Neural progenitor cell (in vitro differentiated cells): Measurements from ENCODE around the gene NALCN. TPM values are rescaled to one million over a fixed set of nuclear protein-coding genes. Genes with fewer than 3 reads are reported as not detected.

Experiments
- DNase-seq: peaks from one replicate; pipeline ENCODE4 v3.0.0-alpha.2; 2016; ENCODE audit warnings: low spot score
- H2AFZ ChIP-seq: fragments of 200-600 bp; sonication (generic); replicated peaks from 2 replicates; pipeline ENCODE4 v1.6.1; 2016; ENCODE audit warnings: antibody characterized with exemption
- H3F3A ChIP-seq: fragments of 200-600 bp; sonication (generic); 2 replicates; pipeline ENCODE4 v1.6.1; 2016; ENCODE audit warnings: antibody characterized with exemption, low read depth
- H3K27ac ChIP-seq: fragments of 200-600 bp; sonication (generic); 2 replicates; pipeline ENCODE4 v1.5.1; 2016; ENCODE audit warnings: mild to moderate bottlenecking
- H3K27me3 ChIP-seq: fragments of 200-600 bp; sonication (generic); 2 replicates; pipeline ENCODE4 v1.6.1; 2016; ENCODE audit warnings: mild to moderate bottlenecking, moderate library complexity
- H3K36me3 ChIP-seq: fragments of 200-600 bp; sonication (generic); 2 replicates; pipeline ENCODE4 v1.5.1; 2016
- H3K4me1 ChIP-seq: fragments of 200-600 bp; sonication (generic); 2 replicates; pipeline ENCODE4 v1.6.1; 2016; ENCODE audit warnings: mixed run types
- H3K4me2 ChIP-seq: fragments of 200-600 bp; sonication (generic); 2 replicates; pipeline ENCODE4 v1.6.1; 2016
- H3K4me3 ChIP-seq: fragments of 200-600 bp; sonication (generic); 2 replicates; pipeline ENCODE4 v1.5.1; 2016
- H3K79me2 ChIP-seq: fragments of 200-600 bp; sonication (generic); 2 replicates; pipeline ENCODE4 v1.6.1; 2016; ENCODE audit warnings: low read depth
- H3K9ac ChIP-seq: fragments of 200-600 bp; sonication (generic); 2 replicates; pipeline ENCODE4 v1.6.1; 2016
- H3K9me3 ChIP-seq: fragments of 200-600 bp; sonication (generic); 2 replicates; pipeline ENCODE4 v1.5.1; 2016; ENCODE audit warnings: low read depth
- H4K20me1 ChIP-seq: fragments of 200-600 bp; sonication (generic); 2 replicates; pipeline ENCODE4 v1.6.1; 2016; ENCODE audit warnings: low read depth
- H3K27ac Mint-ChIP-seq: 3 replicates; pipeline ENCODE4 v1.8.0; 2021; ENCODE audit warnings: mixed read lengths
- H3K27me3 Mint-ChIP-seq: 2 replicates; pipeline ENCODE4 v1.8.0; 2022; ENCODE audit warnings: low read depth, mild to moderate bottlenecking, inconsistent platforms, moderate library complexity, mixed read lengths; ENCODE audit not compliant: insufficient read depth
- H3K36me3 Mint-ChIP-seq: 3 replicates; pipeline ENCODE4 v1.8.0; 2021; ENCODE audit warnings: mixed read lengths
- H3K4me1 Mint-ChIP-seq: 3 replicates; pipeline ENCODE4 v1.8.0; 2021; ENCODE audit warnings: mixed read lengths
- H3K4me3 Mint-ChIP-seq: 3 replicates; pipeline ENCODE4 v1.8.0; 2021; ENCODE audit warnings: mild to moderate bottlenecking, moderate library complexity, mixed read lengths
- H3K9me3 Mint-ChIP-seq: 3 replicates; pipeline ENCODE4 v1.8.0; 2020; ENCODE audit warnings: mixed read lengths
- CTCF ChIP-seq: fragments of 200-600 bp; sonication (generic); IDR thresholded peaks from 2 replicates; pipeline ENCODE4 v1.5.1; 2017; ENCODE audit warnings: antibody characterized with exemption, mild to moderate bottlenecking
- EZH2 ChIP-seq: fragments of 200-600 bp; sonication (generic); IDR thresholded peaks from 2 replicates; pipeline ENCODE4 v1.6.1; 2017; ENCODE audit warnings: antibody characterized with exemption, mild to moderate bottlenecking, moderate library complexity
- EZH2phosphoT487 ChIP-seq: fragments of 200-600 bp; sonication (generic); IDR thresholded peaks from 2 replicates; pipeline ENCODE4 v1.6.1; 2017; ENCODE audit warnings: antibody characterized with exemption
- total RNA-seq: library from RNA; depleted of rRNA; stranded (reverse); fragments of >200 nt; gene quantifications from 2 replicates; pipeline ENCODE4 v1.2.3, GENCODE V29; 2015; ENCODE audit warnings: low replicate concordance

NALCN gene
- total RNA-seq, 1 donor from 2014 or later, result 1.1 TPM

GRCh38 chr13:101398191-101398590 lies 18.1 kb downstream of the NALCN start:
- Histone ChIP-seq H3K9ac (no peak overlapping the region), H3K4me2 (no peak overlapping the region), H3K4me1 (no peaks in the 10 kb centered on the region), H3K36me3 (no peaks in the 10 kb centered on the region), H3F3A (no peaks in the 10 kb centered on the region), H3K27ac (no peak overlapping the region), H2AFZ (no peak overlapping the region), H3K9me3 (no peaks in the 10 kb centered on the region), H4K20me1 (no peaks in the 10 kb centered on the region), H3K79me2 (no peaks in the 10 kb centered on the region), H3K27me3 (no peaks in the 10 kb centered on the region), H3K4me3 (no peak overlapping the region)
- Mint-ChIP-seq H3K27me3 (peaks cover 5% of the 10 kb centered on the region), H3K4me3 (no peak overlapping the region), H3K36me3 (no peaks in the 10 kb centered on the region), H3K9me3 (no peaks in the 10 kb centered on the region), H3K4me1 (peaks cover 3% of the 10 kb centered on the region), H3K27ac (no peak overlapping the region)
- no peak for DNase-seq
- TF ChIP-seq EZH2phosphoT487 (no peak), CTCF (no peak), EZH2 (no peak)

DNA sequence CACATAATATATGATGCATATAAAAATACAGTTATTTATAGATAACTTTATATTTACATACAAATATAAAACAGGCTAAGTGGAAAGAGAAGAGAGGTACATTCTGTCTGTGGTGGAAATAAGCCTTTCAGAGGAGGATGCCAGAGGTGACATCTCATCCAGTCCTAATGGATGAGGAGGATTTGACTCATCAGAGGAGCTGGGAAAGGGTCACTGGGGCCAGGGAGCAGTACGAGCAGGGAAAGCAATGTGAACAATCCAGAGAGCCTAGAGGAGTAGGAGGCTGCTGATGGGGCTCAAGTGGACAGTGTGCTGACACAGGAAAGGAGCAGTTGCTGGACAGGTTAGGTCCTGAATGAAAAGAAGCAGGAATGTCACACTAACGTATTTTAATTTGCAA lies 18.6 kb downstream of the NALCN start:
- Histone ChIP-seq H2AFZ (no peak overlapping the region), H3K27me3 (no peaks in the 10 kb centered on the region), H3K79me2 (no peaks in the 10 kb centered on the region), H4K20me1 (no peaks in the 10 kb centered on the region), H3K4me2 (no peak overlapping the region), H3K4me1 (no peaks in the 10 kb centered on the region), H3K27ac (no peak overlapping the region), H3K36me3 (no peaks in the 10 kb centered on the region), H3K4me3 (no peak overlapping the region), H3F3A (no peaks in the 10 kb centered on the region), H3K9ac (no peak overlapping the region), H3K9me3 (no peaks in the 10 kb centered on the region)
- Mint-ChIP-seq H3K36me3 (no peaks in the 10 kb centered on the region), H3K4me3 (no peak overlapping the region), H3K9me3 (no peaks in the 10 kb centered on the region), H3K27me3 (peaks cover 5% of the 10 kb centered on the region), H3K27ac (no peak overlapping the region), H3K4me1 (peaks cover 3% of the 10 kb centered on the region)
- no peak for TF ChIP-seq EZH2phosphoT487
- no peak for TF ChIP-seq CTCF
- TF ChIP-seq EZH2, result no peak
- no peak for DNase-seq

GRCh38 chr13:101394605-101395004 lies 21.7 kb downstream of the NALCN start:
- no peak for DNase-seq
- Histone ChIP-seq H3K4me2 (no peak overlapping the region), H3F3A (no peaks in the 10 kb centered on the region), H3K27me3 (no peaks in the 10 kb centered on the region), H3K79me2 (no peaks in the 10 kb centered on the region), H2AFZ (no peak overlapping the region), H3K36me3 (no peaks in the 10 kb centered on the region), H3K27ac (no peak overlapping the region), H3K4me3 (no peak overlapping the region), H3K9me3 (no peaks in the 10 kb centered on the region), H4K20me1 (no peaks in the 10 kb centered on the region), H3K4me1 (no peaks in the 10 kb centered on the region), H3K9ac (no peak overlapping the region)
- Mint-ChIP-seq H3K27ac (no peak overlapping the region), H3K9me3 (no peaks in the 10 kb centered on the region), H3K36me3 (no peaks in the 10 kb centered on the region), H3K4me1 (peaks cover 3% of the 10 kb centered on the region), H3K4me3 (no peak overlapping the region), H3K27me3 (no peaks in the 10 kb centered on the region)
- no peak for TF ChIP-seq EZH2phosphoT487
- no peak for TF ChIP-seq EZH2
- no peak for TF ChIP-seq CTCF

DNA sequence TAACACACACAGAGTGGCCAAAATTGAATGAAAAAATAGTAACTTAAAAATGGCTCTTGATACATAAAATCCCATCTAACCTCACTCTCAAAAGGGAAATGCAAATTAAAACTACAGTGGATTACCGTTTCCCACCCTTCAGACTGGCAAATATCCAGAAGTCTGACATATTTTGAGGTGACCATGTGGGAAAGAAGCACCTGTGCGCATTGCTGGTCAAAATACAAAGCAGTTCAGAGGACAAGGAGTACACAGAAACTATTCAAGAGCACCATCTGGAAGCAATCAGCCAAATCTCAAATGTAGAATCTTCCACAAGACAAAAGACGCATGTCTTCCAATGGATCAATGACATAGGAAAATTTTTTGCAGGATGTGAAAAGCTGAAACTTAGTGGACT lies 23.2 kb downstream of the NALCN start:
- H3K27me3 Mint-ChIP-seq, result no peaks in the 10 kb centered on the region
- no peaks in the 10 kb centered on the region for H3K4me1 ChIP-seq
- no peak overlapping the region for H3K9ac ChIP-seq
- H3K4me2 ChIP-seq, result no peak overlapping the region
- H2AFZ ChIP-seq, result no peak overlapping the region
- H3K27ac Mint-ChIP-seq, result no peak overlapping the region
- H3K4me3 Mint-ChIP-seq, result no peak overlapping the region
- no peaks in the 10 kb centered on the region for H3K27me3 ChIP-seq
- no peaks in the 10 kb centered on the region for H3K36me3 ChIP-seq
- H4K20me1 ChIP-seq, result no peaks in the 10 kb centered on the region
- H3K9me3 Mint-ChIP-seq, result no peaks in the 10 kb centered on the region
- H3K27ac ChIP-seq, result no peak overlapping the region
- H3K36me3 Mint-ChIP-seq, result no peaks in the 10 kb centered on the region
- H3F3A ChIP-seq, result no peaks in the 10 kb centered on the region
- H3K9me3 ChIP-seq, result no peaks in the 10 kb centered on the region
- peaks cover 3% of the 10 kb centered on the region for H3K4me1 Mint-ChIP-seq
- DNase-seq, result no peak
- no peaks in the 10 kb centered on the region for H3K79me2 ChIP-seq
- no peak overlapping the region for H3K4me3 ChIP-seq
- no peak for TF ChIP-seq EZH2
- TF ChIP-seq EZH2phosphoT487, result no peak
- no peak for TF ChIP-seq CTCF
